Adrenal gland (tissue), 5 donors: ENCODE measurements around the gene TJP3.

ENCODE experiments used
- POLR2A ChIP-seq, 2 donors: fragments of 450-650 bp; IDR thresholded peaks; one replicate each; pipeline ENCODE4 v1.6.1; 2017; ENCODE audit warnings: antibody characterized with exemption in 2 of 2, mild to moderate bottlenecking in 2 of 2, moderate library complexity in 1 of 2
- TF ChIP-seq, protein P1 (sequence below), 6 experiments: fragments of 450-650 bp in 4 of 6; fragments of 200-600 bp in 2 of 6; sonication (generic) in 1 of 6; IDR thresholded peaks; 1 replicate in 5 of 6; 2 replicates in 1 of 6; pipeline versions ENCODE4 v1.5.1 to v1.8.0; 2016 to 2021; ENCODE audit warnings: antibody characterized with exemption in 6 of 6, mild to moderate bottlenecking in 2 of 6, moderate library complexity in 1 of 6
- donor health status: DM: no; HTN: no; CAD: no.

DNA sequence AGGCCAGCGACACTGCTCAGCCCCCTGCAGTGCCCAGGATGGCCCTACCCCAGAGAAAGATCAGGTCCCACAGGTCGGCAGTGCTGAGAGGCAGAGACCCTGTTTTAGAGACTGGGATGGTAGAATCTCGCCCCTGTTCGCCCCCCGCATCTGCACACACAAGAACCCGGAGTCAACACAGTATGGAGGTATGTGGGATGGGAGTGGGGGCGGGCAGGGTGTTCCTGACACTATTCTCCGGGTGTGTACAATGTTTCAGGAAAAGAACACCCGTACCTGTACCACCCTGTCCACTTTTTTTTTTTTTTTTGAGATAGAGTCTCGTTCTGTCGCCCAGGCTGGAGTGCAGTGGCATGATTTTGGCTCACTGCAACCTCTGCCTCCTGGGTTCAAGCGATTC lies 27.2 kb upstream of the TJP3 start:
- no peak for TF ChIP-seq POLR2A (IDR thresholded peaks at IDR 0.05)
- TF ChIP-seq, protein P1, sequence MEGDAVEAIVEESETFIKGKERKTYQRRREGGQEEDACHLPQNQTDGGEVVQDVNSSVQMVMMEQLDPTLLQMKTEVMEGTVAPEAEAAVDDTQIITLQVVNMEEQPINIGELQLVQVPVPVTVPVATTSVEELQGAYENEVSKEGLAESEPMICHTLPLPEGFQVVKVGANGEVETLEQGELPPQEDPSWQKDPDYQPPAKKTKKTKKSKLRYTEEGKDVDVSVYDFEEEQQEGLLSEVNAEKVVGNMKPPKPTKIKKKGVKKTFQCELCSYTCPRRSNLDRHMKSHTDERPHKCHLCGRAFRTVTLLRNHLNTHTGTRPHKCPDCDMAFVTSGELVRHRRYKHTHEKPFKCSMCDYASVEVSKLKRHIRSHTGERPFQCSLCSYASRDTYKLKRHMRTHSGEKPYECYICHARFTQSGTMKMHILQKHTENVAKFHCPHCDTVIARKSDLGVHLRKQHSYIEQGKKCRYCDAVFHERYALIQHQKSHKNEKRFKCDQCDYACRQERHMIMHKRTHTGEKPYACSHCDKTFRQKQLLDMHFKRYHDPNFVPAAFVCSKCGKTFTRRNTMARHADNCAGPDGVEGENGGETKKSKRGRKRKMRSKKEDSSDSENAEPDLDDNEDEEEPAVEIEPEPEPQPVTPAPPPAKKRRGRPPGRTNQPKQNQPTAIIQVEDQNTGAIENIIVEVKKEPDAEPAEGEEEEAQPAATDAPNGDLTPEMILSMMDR (IDR thresholded peaks at IDR 0.05) = no peak
